ENCODE data around the gene VPS16.

The VPS16 gene

GRCh38 chr20:2840138-2840966, at the start of gene VPS16, which contains the start of gene PCED1A:
Gene VPS16, plus strand, starts transcription at chr20:2840745. Its CDS starts 30 bp downstream, at chr20:2840775.
Gene PCED1A, minus strand, starts transcription at chr20:2840655. Its CDS starts 743 bp downstream, at chr20:2839912.
- no peak for FAIRE-seq

- no peak for FAIRE-seq
Observed at GRCh38 chr20:2793471-2793870, 47.1 kb upstream of the VPS16 start.

- no peak for FAIRE-seq
Observed at GRCh38 chr20:2794202-2794748, 46.3 kb upstream of the VPS16 start.

GRCh38 chr20:2794866-2795447, 45.6 kb upstream of the VPS16 start:
- no peak for FAIRE-seq

- no peak for FAIRE-seq
Observed at GRCh38 chr20:2795451-2795850, 45.1 kb upstream of the VPS16 start.

GRCh38 chr20:2796011-2796660, 44.4 kb upstream of the VPS16 start:
- no peak for FAIRE-seq

GRCh38 chr20:2797136-2797983, 43.2 kb upstream of the VPS16 start:
- no peak for FAIRE-seq

- no peak for FAIRE-seq
Observed at GRCh38 chr20:2798095-2798805, 42.3 kb upstream of the VPS16 start.

GRCh38 chr20:2798814-2799213, 41.7 kb upstream of the VPS16 start:
- FAIRE-seq = peak; percentile 6

GRCh38 chr20:2799271-2799670, 41.3 kb upstream of the VPS16 start:
- FAIRE-seq = no peak

GRCh38 chr20:2799688-2800520, 40.6 kb upstream of the VPS16 start:
- no peak for FAIRE-seq

GRCh38 chr20:2800521-2801285, 39.8 kb upstream of the VPS16 start, which contains the start of gene CPXM1:
Gene CPXM1, minus strand, starts transcription at chr20:2800627. Its CDS starts 55 bp downstream, at chr20:2800572.
- FAIRE-seq = no peak

GRCh38 chr20:2801286-2801728, 39.2 kb upstream of the VPS16 start:
- FAIRE-seq = no peak

GRCh38 chr20:2804041-2804828, 36.3 kb upstream of the VPS16 start:
- no peak for FAIRE-seq

GRCh38 chr20:2804852-2805688, 35.5 kb upstream of the VPS16 start:
- no peak for FAIRE-seq

- FAIRE-seq = no peak
Observed at GRCh38 chr20:2805689-2806350, 34.7 kb upstream of the VPS16 start.

GRCh38 chr20:2806351-2806701, 34.2 kb upstream of the VPS16 start:
- FAIRE-seq = no peak

- FAIRE-seq = no peak
Observed at GRCh38 chr20:2807019-2807418, 33.5 kb upstream of the VPS16 start.

Data from G401.6 (cell line).